Endodermal cell (in vitro differentiated cells): ENCODE results near the gene P2RY2. TPM values are rescaled to one million over a fixed set of nuclear protein-coding genes. Genes with fewer than 3 reads are reported as not detected.

Experiments used
- DNase-seq: peaks from one replicate; pipeline ENCODE4 v3.0.0-alpha.2; 2017
- H3K27ac ChIP-seq: 2 replicates; pipeline ENCODE4 v1.5.1; 2013; ENCODE audit warnings: mild to moderate bottlenecking, low read depth, low read length, moderate library complexity
- H3K27me3 ChIP-seq: 2 replicates; pipeline ENCODE4 v1.6.1; 2013; ENCODE audit warnings: mild to moderate bottlenecking, low read length, moderate library complexity; ENCODE audit not compliant: insufficient read depth, control insufficient read depth, poor library complexity, severe bottlenecking
- H3K36me3 ChIP-seq: 2 replicates; pipeline ENCODE4 v1.7.0; 2013; ENCODE audit warnings: mild to moderate bottlenecking, low read length, moderate library complexity; ENCODE audit not compliant: control insufficient read depth, insufficient read depth
- H3K4me1 ChIP-seq: one replicate; pipeline ENCODE4 v1.7.0; 2013; ENCODE audit warnings: low read length; ENCODE audit not compliant: control insufficient read depth, insufficient read depth
- H3K4me3 ChIP-seq: 2 replicates; pipeline ENCODE4 v1.5.1; 2013; ENCODE audit warnings: mild to moderate bottlenecking, low read length, moderate library complexity
- H3K9ac ChIP-seq: 2 replicates; pipeline ENCODE4 v1.6.1; 2013; ENCODE audit warnings: mild to moderate bottlenecking, low read length, moderate library complexity; ENCODE audit not compliant: poor library complexity, severe bottlenecking; ENCODE audit errors: extremely low read depth
- H3K9me3 ChIP-seq: 2 replicates; pipeline ENCODE4 v1.6.1; 2013; ENCODE audit warnings: mild to moderate bottlenecking, low read length, moderate library complexity; ENCODE audit not compliant: control insufficient read depth
- H3K27ac Mint-ChIP-seq: 2 replicates; pipeline ENCODE4 v1.8.0; 2020; ENCODE audit warnings: mixed read lengths
- H3K27me3 Mint-ChIP-seq: 2 replicates; pipeline ENCODE4 v1.8.0; 2021; ENCODE audit warnings: mild to moderate bottlenecking, mixed read lengths; ENCODE audit not compliant: insufficient read depth
- H3K36me3 Mint-ChIP-seq: 2 replicates; pipeline ENCODE4 v1.8.0; 2020; ENCODE audit warnings: low read depth, mixed read lengths
- H3K4me1 Mint-ChIP-seq: 2 replicates; pipeline ENCODE4 v1.8.0; 2020; ENCODE audit warnings: mixed read lengths
- H3K4me3 Mint-ChIP-seq: 2 replicates; pipeline ENCODE4 v1.8.0; 2020; ENCODE audit warnings: mild to moderate bottlenecking, moderate library complexity, mixed read lengths
- H3K9me3 Mint-ChIP-seq: 2 replicates; pipeline ENCODE4 v1.8.0; 2020; ENCODE audit warnings: mild to moderate bottlenecking, mixed read lengths
- WGBS, 2 experiments: methylation state at CpG; one replicate each; pipeline versions ENCODE4 v1.1.5 to v1.1.7; 2013; ENCODE audit warnings: missing lambda C conversion rate in 2 of 2, mixed read lengths in 1 of 2; ENCODE audit not compliant: insufficient coverage in 1 of 2, insufficient read length in 1 of 2; 5-methylcytosine and 5-hydroxymethylcytosine counted together
- total RNA-seq, 2 donors: library from RNA; stranded (reverse); fragmentation: NEBNext Ultra II Directional in 1 of 2; extraction: Animal tissue kit (Norgen Biotek cat#: 25700) in 1 of 2; gene quantifications; 2 replicates in 1 of 2; 3 replicates in 1 of 2; pipeline ENCODE4 v1.2.1, GENCODE V29; 2021
- TF ChIP-seq, protein P1 (sequence below): fragments of 200-600 bp; sonication (generic); conservative IDR thresholded peaks from 2 replicates; pipeline ENCODE4 v1.5.0; 2021; ENCODE audit warnings: antibody characterized with exemption, mild to moderate bottlenecking

The P2RY2 gene
- total RNA-seq, 2 donors from 2014 or later: 0.60 to 0.62 TPM

DNA sequence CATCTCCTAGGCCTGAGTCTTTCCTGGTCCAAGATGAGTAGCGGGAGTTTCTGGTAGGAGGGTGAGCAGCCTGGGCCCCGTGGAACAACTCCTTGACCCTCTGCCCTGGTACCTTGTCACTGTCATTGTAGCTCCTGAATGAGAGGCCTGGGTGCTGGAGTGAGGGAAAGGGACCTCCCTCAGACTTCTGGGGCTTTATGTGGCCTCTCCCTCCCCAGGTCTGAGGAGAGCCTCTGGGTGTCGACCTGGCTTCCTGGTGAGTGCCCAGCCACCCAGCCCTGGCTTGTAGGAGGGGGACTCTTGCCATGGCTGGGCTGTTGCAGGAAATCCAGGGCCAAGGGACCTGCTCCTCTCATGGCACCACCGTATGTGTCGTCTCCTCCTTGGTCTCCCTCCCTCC lies 3.9 kb downstream of the P2RY2 start:
- peaks cover 54% of the 10 kb centered on the region for H3K27me3 Mint-ChIP-seq
- Histone ChIP-seq H3K4me1 (peaks cover 13% of the 10 kb centered on the region), H3K9ac (no peak overlapping the region), H3K27me3 (peaks cover 30% of the 10 kb centered on the region), H3K4me3 (no peak overlapping the region), H3K9me3 (no peaks in the 10 kb centered on the region), H3K27ac (no peak overlapping the region), H3K36me3 (no peaks in the 10 kb centered on the region)
- H3K36me3 Mint-ChIP-seq: no peaks in the 10 kb centered on the region
- no peaks in the 10 kb centered on the region for H3K9me3 Mint-ChIP-seq
- no peak for DNase-seq
- H3K4me3 Mint-ChIP-seq: no peak overlapping the region
- WGBS, 2 experiments: 90 to 98% methylated on average over 5 of the region's 5 CpGs
- no peak overlapping the region for H3K27ac Mint-ChIP-seq
- peaks cover 14% of the 10 kb centered on the region for H3K4me1 Mint-ChIP-seq
- TF ChIP-seq, protein P1, sequence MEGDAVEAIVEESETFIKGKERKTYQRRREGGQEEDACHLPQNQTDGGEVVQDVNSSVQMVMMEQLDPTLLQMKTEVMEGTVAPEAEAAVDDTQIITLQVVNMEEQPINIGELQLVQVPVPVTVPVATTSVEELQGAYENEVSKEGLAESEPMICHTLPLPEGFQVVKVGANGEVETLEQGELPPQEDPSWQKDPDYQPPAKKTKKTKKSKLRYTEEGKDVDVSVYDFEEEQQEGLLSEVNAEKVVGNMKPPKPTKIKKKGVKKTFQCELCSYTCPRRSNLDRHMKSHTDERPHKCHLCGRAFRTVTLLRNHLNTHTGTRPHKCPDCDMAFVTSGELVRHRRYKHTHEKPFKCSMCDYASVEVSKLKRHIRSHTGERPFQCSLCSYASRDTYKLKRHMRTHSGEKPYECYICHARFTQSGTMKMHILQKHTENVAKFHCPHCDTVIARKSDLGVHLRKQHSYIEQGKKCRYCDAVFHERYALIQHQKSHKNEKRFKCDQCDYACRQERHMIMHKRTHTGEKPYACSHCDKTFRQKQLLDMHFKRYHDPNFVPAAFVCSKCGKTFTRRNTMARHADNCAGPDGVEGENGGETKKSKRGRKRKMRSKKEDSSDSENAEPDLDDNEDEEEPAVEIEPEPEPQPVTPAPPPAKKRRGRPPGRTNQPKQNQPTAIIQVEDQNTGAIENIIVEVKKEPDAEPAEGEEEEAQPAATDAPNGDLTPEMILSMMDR: no peak

DNA sequence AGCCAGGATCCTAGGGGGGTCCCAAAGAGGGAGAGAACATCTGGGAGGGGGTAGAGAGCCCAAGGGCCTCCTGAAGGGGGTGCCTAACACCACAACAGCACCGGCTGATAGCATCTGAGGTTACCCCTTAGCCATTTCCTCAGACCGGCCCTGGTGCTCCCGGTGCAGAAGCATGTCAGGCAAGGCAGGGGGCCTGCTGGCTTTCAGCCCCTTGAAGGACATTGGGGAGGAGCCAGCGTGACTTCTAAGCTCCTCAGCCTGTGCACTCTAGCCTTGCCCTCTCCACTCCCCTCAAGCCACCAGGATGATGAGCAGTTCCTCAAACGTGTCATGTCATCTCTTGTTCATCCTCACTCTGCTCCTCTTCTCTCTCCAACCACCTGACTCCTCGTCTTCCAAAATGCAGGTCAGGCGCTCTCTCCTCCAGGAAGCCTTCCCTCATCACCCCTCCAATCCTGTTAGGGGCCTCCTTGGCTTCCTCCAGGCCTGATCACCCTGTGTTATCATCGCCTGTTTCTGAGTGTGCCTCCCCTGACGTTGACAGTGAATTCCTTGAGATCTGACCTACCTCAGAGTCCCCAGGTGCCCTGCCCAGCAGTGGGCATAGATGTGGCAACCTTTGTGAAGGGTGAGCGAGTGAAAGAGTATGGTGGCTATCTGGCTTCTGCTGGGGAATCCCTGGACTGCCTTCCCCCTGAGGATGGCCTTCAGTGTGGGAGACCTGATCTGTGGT lies 6.1 kb downstream of the P2RY2 start:
- Mint-ChIP-seq H3K9me3 (no peaks in the 10 kb centered on the region), H3K4me1 (peaks cover 23% of the 10 kb centered on the region), H3K36me3 (no peaks in the 10 kb centered on the region), H3K27ac (peak overlapping the region; percentile 36), H3K27me3 (peaks cover 39% of the 10 kb centered on the region), H3K4me3 (no peak overlapping the region)
- no peak overlapping the region for H3K27ac ChIP-seq
- peaks cover 14% of the 10 kb centered on the region for H3K4me1 ChIP-seq
- peaks cover 15% of the 10 kb centered on the region for H3K27me3 ChIP-seq
- H3K9me3 ChIP-seq: no peaks in the 10 kb centered on the region
- DNase-seq: peak; percentile 41
- H3K4me3 ChIP-seq: no peak overlapping the region
- no peaks in the 10 kb centered on the region for H3K36me3 ChIP-seq
- 82 to 86% methylated on average over 8 to 10 of the region's 10 CpGs for WGBS, 2 experiments
- H3K9ac ChIP-seq: no peak overlapping the region
- TF ChIP-seq, protein P1: no peak

DNA sequence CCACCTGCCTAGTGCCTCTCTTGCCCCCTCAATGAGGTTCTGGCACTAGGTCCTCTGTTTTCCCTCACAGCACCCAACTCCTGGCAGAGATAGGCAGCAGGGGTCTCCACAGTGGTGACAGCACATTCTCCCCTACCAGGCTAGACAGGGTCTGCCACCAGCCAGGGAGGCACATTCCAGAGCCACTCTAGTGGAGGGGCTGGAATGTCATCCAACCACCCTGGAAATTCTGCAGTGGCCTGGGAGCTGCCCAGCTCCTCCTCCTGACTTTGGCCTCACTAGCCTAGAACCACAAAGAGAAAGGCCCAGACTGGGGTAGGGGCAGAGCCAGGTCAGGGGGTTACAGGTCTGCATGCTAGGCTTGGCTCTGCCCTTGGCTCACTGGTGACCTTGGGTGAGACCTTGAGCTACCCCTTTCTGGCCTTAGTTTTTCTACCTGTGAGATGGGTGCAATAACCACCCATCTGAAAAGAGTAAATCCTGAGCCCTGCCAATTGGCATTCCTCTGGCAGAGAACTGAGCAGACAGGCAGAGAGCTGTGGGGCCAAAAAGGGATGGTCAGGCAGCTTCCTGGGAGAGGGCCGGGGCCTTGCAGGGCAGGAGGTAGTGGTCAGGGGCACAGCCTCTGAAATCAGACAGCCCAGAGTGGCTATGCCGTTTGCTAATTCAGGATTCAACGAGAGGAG lies 7.1 kb downstream of the P2RY2 start:
- Mint-ChIP-seq H3K27ac (peak overlapping the region; percentile 36), H3K36me3 (no peaks in the 10 kb centered on the region), H3K4me1 (peaks cover 32% of the 10 kb centered on the region), H3K9me3 (no peaks in the 10 kb centered on the region), H3K27me3 (peaks cover 29% of the 10 kb centered on the region), H3K4me3 (no peak overlapping the region)
- Histone ChIP-seq H3K36me3 (no peaks in the 10 kb centered on the region), H3K9me3 (no peaks in the 10 kb centered on the region), H3K27me3 (peaks cover 6% of the 10 kb centered on the region), H3K4me1 (peaks cover 20% of the 10 kb centered on the region), H3K27ac (no peak overlapping the region), H3K9ac (no peak overlapping the region), H3K4me3 (no peak overlapping the region)
- TF ChIP-seq, protein P1: no peak
- peak; percentile 74 for DNase-seq
- 71 to 100% methylated on average over 1 to 3 of the region's 3 CpGs for WGBS, 2 experiments
